Vagina (tissue), 2 donors: ENCODE results near the gene DPF3. TPM values are rescaled to one million over a fixed set of nuclear protein-coding genes. Genes with fewer than 3 reads are reported as not detected.

Source experiments
- DNase-seq, 2 donors: peaks; one replicate each; pipeline ENCODE4 v3.0.0-alpha.2; 2017; ENCODE audit errors: extremely low spot score in 2 of 2
- H3K27ac ChIP-seq: fragments of 200-600 bp; sonication (generic); one replicate; pipeline ENCODE4 v1.5.1; 2019
- H3K27me3 ChIP-seq: fragments of 200-600 bp; sonication (generic); one replicate; pipeline ENCODE4 v1.5.1; 2019
- H3K36me3 ChIP-seq, 2 donors: fragments of 200-600 bp; sonication (generic); one replicate each; pipeline ENCODE4 v1.5.1; 2017 to 2019
- H3K4me1 ChIP-seq: fragments of 200-600 bp; sonication (generic); one replicate; pipeline ENCODE4 v1.5.1; 2019
- H3K4me3 ChIP-seq, 2 donors: fragments of 200-600 bp; sonication (generic); 1 replicate in 1 of 2; 2 replicates in 1 of 2; pipeline ENCODE4 v1.5.1; 2016 to 2019
- H3K9me3 ChIP-seq: fragments of 200-600 bp; sonication (generic); one replicate; pipeline ENCODE4 v1.5.1; 2019
- CTCF ChIP-seq, 3 experiments: fragments of 450-650 bp in 2 of 3; fragments of 200-600 bp in 1 of 3; sonication (generic) in 1 of 3; IDR thresholded peaks; one replicate each; pipeline ENCODE4 v1.5.1; 2017 to 2019; ENCODE audit warnings: antibody characterized with exemption in 3 of 3, mild to moderate bottlenecking in 2 of 3, moderate library complexity in 2 of 3
- POLR2A ChIP-seq, 2 donors: fragments of 450-650 bp; IDR thresholded peaks; one replicate each; pipeline ENCODE4 v1.6.1; 2017; ENCODE audit warnings: antibody characterized with exemption in 2 of 2, mild to moderate bottlenecking in 2 of 2, moderate library complexity in 2 of 2
- POLR2AphosphoS5 ChIP-seq, 2 donors: sonication (generic); formaldehyde crosslinking; IDR thresholded peaks; one replicate each; pipeline ENCODE4 v1.9.0; 2017; ENCODE audit warnings: antibody characterized with exemption in 2 of 2, mild to moderate bottlenecking in 2 of 2, low read depth in 1 of 2; ENCODE audit not compliant: insufficient read depth in 1 of 2
- intact Hi-C: fragments of 100-400 bp; cut with DNase I; formaldehyde crosslinking; loops from one replicate; pipeline ENCODE4 v1.15.1; 2023
- total RNA-seq: library from RNA; depleted of rRNA; stranded (reverse); fragments of >200 nt; gene quantifications from one replicate; pipeline ENCODE4 v1.2.3, GENCODE V29; 2016

The DPF3 gene
- total RNA-seq, 1 donor from 2014 or later = not detected

DNA sequence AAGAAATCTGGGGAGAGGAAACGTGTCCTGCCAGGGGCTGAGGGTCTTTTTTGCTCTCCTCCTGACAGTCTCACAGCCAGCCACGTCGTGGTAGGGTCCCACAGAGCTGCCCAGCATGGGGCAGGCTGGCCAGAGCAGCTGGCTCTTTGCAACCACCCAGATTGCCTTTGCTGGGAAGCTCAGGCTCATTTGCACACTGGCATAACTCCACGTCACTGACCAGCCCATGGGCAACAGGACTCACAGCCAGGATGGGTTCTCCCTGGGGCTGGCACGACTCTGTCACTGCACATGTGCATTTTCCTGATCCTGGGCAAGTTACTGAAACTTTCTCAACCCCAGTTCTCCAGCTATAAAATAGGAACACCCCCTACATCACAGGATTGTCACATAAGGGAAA is 242.2 kb downstream of the DPF3 start:
- Histone ChIP-seq H3K4me1 (no peaks in the 10 kb centered on the region), H3K27ac (no peak overlapping the region), H3K9me3 (no peaks in the 10 kb centered on the region), H3K36me3 (no peaks in the 10 kb centered on the region), H3K27me3 (no peaks in the 10 kb centered on the region), H3K4me3 (no peak overlapping the region)
- TF ChIP-seq POLR2A (IDR thresholded peaks at IDR 0.05) (no peak), POLR2AphosphoS5 (IDR thresholded peaks at IDR 0.05; ENCODE audit: insufficient read depth in 1 of 2, low read depth in 1 of 2) (no peak), CTCF (IDR thresholded peaks at IDR 0.05) (no peak)
- DNase-seq = peak in 1 of 2 donors; percentile 49
- intact Hi-C loops = no loop called here

DNA sequence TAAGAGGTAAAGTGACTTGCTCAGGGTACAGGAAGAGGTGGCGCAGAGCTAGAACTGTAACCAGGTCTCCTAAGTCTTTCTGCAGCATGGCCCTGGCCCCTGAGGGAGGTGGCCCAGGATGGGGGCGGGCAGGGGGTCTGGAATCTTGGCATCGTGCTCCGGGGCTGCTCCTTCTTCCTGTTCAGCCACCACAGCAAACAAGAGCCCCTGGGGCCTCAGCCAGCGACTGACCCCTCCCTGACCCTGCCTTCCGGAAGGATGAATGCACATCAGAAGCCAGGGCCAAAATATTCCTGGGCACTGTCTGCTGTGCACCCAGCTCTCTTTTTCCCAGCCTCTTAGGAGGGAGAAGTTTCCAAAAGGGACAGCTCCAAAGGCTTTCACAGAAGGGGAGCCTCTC is 242.8 kb downstream of the DPF3 start:
- intact Hi-C loops = no loop called here
- no peaks in the 10 kb centered on the region for H3K36me3 ChIP-seq
- no peaks in the 10 kb centered on the region for H3K27me3 ChIP-seq
- no peaks in the 10 kb centered on the region for H3K9me3 ChIP-seq
- DNase-seq = peak in 1 of 2 donors; percentile 52
- no peak overlapping the region for H3K4me3 ChIP-seq
- H3K27ac ChIP-seq = no peak overlapping the region
- TF ChIP-seq POLR2AphosphoS5 (IDR thresholded peaks at IDR 0.05; ENCODE audit: insufficient read depth in 1 of 2, low read depth in 1 of 2) (no peak), CTCF (IDR thresholded peaks at IDR 0.05) (no peak)
- no peaks in the 10 kb centered on the region for H3K4me1 ChIP-seq

DNA sequence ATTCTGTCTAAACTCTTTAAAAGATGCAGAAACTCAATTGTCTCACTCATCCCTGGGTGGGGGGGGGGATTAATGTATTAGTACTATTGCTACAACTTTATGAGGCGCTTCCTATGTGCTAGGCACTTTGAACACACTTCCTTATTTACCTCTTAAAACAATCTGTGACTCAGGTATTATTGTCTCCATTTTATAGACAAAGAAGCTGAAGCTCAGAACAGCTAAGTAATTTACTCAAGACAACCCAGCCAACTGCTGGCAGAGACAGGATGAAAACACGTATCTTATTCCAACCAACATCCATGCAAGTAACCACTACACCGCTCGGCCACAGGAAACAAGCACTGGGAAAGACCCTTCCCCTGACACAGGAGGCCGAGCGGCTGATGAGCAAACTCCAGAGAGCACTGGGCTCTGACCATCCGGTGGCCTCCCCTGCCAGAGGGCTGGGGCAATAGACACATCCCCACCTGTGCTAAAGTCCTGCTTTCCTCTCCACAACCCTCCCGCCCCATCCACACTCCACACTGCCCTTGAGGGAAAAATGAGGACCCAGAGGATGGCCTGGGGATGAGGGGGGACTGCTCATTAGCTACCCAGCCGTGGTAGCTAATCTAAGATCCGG is 244.2 kb downstream of the DPF3 start:
- no peaks in the 10 kb centered on the region for H3K9me3 ChIP-seq
- H3K4me1 ChIP-seq = no peaks in the 10 kb centered on the region
- intact Hi-C loops = no loop called here
- H3K27me3 ChIP-seq = no peaks in the 10 kb centered on the region
- TF ChIP-seq POLR2A (IDR thresholded peaks at IDR 0.05) (no peak), CTCF (IDR thresholded peaks at IDR 0.05) (no peak), POLR2AphosphoS5 (IDR thresholded peaks at IDR 0.05; ENCODE audit: insufficient read depth in 1 of 2, low read depth in 1 of 2) (no peak)
- peak in 1 of 2 donors; percentile 67 for DNase-seq
- H3K27ac ChIP-seq = no peak overlapping the region
- H3K4me3 ChIP-seq = no peak overlapping the region
- no peaks in the 10 kb centered on the region for H3K36me3 ChIP-seq

GRCh38 chr14:72647782-72648181 is 246.1 kb downstream of the DPF3 start:
- intact Hi-C loops = no loop called here
- Histone ChIP-seq H3K4me3 (no peak overlapping the region), H3K36me3 (no peaks in the 10 kb centered on the region), H3K4me1 (no peaks in the 10 kb centered on the region), H3K27me3 (no peaks in the 10 kb centered on the region), H3K27ac (no peak overlapping the region), H3K9me3 (no peaks in the 10 kb centered on the region)
- TF ChIP-seq POLR2AphosphoS5 (IDR thresholded peaks at IDR 0.05; ENCODE audit: insufficient read depth in 1 of 2, low read depth in 1 of 2) (no peak), POLR2A (IDR thresholded peaks at IDR 0.05) (no peak), CTCF (IDR thresholded peaks at IDR 0.05) (no peak)
- peak in 1 of 2 donors; percentile 62 for DNase-seq

DNA sequence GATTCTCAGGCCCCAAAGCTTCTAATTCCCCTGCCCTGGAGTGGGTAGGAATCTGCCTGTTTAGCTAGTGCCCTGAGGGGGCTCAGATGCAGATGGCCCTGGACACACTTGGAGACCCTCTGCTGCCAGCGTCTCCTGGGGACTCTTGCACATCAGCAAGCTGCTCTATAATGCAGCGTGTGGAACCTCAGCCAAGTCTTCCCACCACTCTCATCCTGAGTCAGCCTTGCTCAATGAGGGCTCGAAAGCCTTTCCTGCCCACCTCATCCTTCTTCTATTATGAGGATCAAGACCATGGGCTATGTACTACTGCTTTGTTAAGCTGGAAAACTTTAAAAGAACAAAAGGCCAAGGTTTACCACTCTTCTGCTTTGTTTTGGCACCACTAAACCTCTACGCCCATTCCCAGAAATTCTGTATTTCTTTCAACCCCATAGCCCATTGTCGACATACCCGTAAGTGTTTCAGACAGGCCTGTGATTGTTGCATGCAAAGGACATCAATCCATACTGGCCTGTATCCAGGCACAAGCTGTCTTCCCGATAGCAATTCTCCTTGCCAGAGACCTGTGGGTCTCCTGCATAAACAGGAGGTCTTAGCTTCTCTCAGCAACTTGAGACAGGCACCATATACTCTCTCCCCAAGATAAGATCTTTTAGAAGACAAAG is 246.9 kb downstream of the DPF3 start:
- Histone ChIP-seq H3K27ac (no peak overlapping the region), H3K36me3 (no peaks in the 10 kb centered on the region), H3K9me3 (no peaks in the 10 kb centered on the region), H3K4me1 (no peaks in the 10 kb centered on the region), H3K27me3 (no peaks in the 10 kb centered on the region), H3K4me3 (no peak overlapping the region)
- intact Hi-C loops = no loop called here
- DNase-seq = no peak
- no peak for TF ChIP-seq POLR2AphosphoS5 (IDR thresholded peaks at IDR 0.05; ENCODE audit: insufficient read depth in 1 of 2, low read depth in 1 of 2)
- no peak for TF ChIP-seq POLR2A (IDR thresholded peaks at IDR 0.05)
- no peak for TF ChIP-seq CTCF (IDR thresholded peaks at IDR 0.05)
